ENCODE data around the gene BCR.

The BCR gene

DNA sequence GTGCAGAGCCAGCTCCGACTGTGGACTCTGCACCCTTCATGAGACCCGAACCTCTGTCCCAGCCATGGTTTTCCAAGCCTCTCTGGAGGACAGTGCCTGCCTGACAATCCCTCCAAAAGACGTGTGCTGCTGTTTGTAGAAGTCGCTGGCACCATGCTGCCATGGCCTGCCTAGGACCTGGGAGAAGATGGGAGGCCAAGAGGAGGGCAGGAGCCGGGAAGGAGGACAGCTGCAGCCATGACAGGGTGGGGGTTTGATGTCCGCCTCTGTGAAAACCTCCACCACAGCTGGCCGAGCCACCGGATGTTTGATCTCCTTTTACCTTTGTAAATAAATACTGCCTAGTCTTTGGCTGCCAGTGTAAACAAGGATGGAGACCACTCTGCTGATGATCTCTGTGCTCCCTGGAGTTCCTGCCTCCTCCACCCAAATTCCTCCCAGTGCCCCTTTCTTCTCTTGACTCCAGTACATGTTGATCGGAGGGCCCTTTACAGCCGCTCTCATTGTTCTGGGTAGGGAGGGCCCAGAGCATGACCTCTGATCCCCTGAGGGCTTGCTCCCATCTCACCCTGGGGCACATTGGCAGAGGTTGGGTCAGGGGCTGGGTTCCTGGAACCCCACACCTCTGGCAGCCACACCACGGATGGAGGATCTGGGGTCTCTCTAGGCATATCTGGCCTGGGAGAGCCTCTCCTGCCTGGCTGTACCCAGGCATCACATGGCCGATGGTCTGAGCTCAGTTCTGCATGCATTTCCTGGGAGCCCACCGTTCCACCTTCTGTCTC lies 66.9 kb downstream of the BCR start:
- DNase-seq = no peak

GRCh38 chr22:23248583-23248982 lies 68.3 kb downstream of the BCR start:
- no peak for DNase-seq

DNA sequence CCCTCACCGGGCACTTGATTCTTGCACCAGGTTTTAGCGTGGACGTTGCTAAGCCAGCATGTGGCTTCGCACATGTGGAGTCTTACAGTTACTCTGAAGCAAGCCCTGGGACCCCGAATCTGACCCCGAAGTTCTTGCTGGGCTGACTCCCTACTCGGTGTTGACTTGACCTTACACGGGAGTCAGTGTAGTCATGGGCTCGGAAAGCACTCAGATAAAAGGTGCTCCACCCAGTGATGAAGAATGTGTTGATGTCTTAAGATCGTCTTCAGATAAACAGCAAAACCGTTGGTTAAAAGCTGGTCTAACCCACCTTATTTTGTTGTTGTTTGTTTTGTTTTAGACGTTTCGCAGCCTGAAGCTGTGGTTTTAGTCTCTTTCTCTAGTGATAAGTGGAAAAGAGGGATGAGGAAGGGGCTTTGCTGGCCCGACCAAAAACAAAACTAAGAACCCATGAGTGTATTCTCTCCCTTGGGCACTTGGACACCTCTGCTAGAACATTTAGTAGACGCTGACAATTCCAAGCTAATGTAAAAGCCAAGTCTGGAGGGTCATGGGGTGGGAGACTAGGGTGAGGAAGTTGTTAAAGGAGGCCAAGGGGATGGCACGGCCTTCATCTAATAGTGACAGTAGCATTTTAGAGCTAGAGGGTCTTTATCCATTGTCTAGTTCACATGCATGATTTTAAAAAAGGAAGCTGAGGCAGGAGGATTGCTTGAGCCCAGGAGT lies 69.9 kb downstream of the BCR start:
- DNase-seq = no peak

DNA sequence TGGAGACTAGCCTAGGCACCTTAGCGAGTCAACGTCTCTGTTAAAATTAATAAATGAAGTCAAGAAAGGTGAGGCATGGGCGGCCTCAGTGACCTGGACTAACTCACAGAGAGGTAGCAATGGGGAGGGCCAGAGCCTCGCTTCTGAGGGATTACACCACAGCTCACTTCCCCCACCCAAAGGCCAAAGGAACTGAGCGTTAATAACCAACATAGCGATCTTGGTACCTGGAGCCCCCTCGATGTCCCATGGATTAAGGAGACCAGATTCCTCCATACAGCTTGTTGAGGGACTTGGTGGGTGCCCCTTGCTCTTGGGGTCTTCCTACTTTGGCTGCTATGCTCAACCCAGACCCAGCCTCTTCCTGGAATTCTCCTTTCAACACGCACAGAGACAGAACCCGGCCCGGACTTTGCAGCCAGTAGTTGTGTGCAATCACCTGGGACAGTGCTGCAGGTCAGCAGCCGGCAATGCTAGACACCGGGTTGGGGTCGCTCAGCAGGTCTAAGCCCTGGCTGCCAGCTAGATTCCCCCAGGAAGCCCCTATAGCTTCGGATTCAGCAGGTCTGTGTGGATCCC lies 70.6 kb downstream of the BCR start:
- no peak for DNase-seq

DNA sequence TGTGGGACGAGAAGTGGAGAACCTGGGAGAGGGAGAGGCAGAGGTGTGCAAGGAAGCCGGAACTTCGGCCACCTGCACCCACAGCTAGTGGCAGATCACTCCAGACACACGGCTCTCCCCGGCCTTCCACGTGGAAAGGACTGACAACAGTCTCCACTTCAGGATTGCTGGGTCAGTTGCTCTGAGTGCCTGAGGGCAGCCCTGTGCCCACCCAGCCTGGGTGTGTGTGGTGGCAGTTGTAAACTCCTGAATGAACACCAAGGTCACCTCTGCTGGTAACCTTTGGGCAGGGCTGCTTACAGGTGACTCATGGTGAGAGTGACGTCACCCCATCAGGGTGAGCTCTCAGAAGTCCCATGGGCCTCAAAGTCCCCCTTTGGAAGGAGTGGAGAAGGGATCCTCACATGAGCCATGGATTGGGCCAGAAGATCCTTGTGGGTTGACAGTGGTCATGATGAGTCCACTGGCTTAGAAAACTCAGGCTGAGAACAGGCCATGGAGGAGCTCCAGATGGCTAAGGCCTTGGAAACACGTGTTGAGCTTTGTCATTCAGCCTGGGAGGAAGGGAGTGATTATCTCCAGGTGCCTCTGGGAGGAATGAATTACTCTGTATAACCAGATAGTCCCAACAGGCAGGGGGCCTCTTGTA lies 71.3 kb downstream of the BCR start:
- no peak for DNase-seq

DNA sequence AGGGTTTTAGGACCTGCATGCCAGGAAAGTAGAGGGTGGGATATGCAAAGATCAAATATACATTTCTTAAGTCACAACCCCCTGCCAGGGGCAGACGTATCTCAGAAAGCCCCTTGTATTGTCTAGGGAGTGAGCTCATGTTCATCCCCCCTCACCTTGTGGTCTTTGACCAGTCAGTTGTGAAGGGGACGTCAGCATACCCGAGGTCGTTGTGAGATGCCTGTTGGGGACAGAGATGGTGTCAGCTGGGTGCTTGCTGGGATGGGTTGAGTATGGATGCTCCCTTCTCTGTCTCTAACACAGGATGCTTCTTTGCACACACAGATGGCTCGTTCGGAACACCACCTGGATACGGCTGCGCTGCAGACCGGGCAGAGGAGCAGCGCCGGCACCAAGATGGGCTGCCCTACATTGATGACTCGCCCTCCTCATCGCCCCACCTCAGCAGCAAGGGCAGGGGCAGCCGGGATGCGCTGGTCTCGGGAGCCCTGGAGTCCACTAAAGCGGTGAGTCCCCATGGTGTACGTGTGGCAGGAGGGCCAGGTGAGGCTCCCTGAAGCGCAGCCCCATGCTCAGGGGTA lies 73.3 kb downstream of the BCR start:
- no peak for DNase-seq

DNA sequence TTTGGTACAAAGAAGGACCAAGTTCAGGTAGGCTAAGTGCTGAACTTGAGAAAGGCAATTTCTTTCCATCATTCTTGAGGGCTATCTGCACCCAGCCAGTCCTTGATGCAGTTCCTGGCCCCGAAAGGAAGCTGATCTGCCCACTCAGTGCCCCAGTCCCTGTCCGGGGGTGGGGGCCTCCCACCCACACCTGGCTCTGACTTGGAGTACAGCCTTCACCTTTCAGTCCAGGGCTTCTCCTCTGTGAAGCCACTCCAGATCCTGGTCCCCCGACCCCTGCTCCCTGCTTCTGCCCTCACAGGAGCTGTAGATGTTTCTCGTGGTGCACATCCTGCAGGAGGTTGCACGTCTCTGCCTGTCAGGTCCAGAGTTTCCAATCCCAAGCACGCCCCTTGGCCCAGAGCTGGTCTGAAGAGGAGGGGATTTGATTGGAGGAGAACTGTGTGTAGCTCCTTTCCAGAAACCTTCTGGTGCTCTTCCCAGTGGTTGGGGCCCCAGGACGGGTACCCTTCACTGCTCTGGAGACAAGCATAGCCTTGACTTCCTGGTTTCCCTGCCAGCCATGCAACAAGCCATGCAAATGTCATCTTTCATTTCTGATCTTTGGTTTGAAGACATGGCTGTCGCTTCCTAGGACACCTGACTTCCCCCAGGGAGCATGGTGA lies 75.3 kb downstream of the BCR start:
- DNase-seq = no peak

DNA sequence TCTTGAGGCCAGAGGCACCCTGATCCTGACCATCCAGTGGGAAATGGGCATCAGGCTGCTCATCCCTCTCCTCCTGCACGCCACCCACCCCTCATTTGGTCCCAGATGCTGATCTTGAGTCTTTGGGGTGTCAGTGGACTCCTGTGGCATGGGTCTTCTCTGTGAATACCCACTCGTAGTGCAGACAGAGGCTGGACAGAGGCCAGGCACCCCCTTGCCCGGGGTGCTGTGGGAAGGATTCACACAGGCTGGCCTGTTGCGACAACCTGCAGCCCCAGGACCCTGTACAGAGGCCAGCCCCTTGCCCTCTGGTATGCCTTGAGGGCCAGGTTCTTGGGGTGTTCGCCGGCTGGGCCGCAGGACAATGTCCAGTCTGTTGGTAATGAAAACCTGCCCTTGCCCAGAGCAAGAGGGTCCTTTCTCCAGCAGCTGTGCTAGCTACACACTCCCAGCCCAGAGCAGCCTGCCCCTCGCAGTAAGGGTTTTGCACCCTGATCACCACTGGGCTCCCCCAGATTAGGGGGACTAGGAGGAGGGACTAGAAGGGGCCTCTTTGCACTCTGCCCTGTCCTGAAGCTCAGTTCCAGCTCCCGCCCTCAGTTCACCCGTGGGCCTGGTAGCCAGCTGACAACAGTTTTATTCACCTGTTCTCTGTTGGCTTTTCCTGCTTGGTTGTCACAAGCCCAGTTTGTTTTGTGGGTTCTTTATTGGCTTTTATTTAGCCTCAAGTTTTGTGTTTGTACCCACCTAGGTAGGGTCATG lies 76.0 kb downstream of the BCR start:
- DNase-seq = no peak

DNA sequence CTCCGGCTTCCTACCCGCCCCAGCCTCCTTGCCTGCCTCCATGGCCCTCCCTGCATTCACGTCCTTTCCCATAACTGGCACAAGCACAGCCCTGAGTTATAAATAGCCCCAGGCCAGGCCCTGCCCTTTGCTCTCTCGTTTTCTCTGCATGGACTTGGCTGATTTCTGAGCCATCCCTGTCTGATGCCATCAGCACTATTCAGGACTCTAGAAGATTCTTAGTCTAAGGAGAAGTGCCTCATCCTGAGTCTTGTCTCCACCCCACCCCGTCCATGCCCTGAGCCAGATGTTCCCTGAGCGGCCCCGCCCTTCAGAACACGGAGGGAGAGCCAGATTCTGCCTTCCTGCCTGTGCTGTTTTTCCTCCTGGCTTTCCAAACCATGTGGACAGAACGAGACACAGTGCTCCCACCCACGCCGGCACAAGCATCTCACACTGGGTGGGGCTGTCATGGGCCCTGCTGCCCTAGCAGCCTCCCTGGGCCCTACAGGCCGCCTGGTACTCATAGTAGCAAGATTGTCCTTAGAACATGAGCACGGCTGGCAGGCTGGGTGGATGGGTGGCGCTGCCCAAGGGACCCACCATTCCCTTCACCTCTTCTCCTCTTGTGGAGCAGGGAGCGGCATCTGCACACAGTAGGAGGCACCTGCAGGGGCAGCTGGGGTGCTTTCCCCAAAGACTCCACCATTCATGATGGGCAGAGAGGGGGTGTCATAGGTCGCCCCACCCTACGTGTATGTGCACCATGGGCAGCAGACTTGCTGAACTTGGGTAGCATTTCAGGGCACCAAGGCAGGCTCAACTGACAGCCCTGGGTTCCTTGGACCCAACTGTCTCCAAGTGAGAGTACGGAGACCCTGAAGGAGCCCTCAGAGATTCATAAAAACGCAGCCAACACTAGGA lies 76.9 kb downstream of the BCR start:
- DNase-seq = no peak

- no peak for DNase-seq
Measured at GRCh38 chr22:23257889-23258825, 77.8 kb downstream of the BCR start.

- DNase-seq = no peak
Measured at GRCh38 chr22:23258826-23259170, 78.5 kb downstream of the BCR start.

DNA sequence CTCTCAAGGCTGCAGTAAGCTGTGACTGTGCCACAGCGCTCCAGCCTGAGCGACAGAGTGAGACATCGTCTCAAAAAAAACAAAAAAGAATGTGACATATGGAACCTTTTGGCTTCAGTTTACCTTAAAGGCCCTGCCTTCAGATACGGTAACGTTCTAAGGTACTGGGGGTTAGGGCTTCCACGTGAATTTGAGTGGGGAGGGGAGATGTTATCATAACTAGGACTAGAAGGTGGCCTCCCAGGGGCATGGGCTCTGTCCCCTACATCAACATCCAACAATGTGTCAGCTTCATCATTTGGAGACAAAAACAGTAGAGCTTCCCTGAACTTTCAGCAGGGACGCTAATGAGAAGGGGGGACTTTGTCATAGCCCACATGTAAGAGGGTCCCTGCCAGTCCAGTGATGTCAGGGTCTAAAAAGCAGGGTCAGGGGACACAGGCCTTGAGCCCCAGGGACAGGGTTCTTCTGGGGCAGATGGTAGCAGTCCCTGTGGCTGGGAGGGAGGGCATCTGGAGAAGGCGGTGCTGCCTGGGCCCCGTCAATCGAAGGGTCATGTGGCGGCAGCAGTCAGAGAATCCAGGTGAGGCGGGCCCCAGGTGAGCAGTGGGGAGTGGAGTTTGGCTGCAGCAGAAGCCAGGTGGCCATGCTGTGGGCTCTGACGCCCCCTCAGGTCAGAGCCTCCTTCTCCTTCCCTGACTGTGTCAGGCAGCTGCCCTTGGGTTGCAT lies 79.8 kb downstream of the BCR start:
- no peak for DNase-seq

- DNase-seq = no peak
Measured at GRCh38 chr22:23260645-23261581, 80.6 kb downstream of the BCR start.

DNA sequence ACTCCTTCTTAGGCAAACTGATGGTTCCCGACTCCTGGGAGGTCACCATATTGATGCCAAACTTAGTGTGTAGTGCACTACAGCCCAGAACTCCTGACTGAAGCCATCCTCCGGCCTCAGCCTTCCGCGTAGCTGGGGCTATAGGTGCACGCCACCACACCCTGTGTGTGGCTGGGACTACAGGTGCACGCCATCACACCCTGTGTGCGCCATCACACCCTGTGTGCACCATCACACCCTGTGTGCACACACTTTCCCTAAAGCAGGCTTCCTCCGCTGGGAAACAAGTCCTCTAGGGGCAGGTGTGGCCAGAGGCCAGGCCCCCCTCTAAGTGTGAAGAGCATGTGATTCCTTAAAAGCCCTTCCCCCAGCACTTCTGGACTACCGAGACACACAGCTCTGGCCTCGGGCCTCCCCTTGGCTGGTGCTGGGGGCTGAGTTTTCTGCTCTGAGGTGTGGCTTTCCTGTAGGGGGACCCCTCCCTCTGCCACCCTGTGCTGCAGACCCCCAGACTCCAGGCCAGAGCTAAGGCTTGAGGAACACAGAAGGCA lies 81.7 kb downstream of the BCR start:
- no peak for DNase-seq

DNA sequence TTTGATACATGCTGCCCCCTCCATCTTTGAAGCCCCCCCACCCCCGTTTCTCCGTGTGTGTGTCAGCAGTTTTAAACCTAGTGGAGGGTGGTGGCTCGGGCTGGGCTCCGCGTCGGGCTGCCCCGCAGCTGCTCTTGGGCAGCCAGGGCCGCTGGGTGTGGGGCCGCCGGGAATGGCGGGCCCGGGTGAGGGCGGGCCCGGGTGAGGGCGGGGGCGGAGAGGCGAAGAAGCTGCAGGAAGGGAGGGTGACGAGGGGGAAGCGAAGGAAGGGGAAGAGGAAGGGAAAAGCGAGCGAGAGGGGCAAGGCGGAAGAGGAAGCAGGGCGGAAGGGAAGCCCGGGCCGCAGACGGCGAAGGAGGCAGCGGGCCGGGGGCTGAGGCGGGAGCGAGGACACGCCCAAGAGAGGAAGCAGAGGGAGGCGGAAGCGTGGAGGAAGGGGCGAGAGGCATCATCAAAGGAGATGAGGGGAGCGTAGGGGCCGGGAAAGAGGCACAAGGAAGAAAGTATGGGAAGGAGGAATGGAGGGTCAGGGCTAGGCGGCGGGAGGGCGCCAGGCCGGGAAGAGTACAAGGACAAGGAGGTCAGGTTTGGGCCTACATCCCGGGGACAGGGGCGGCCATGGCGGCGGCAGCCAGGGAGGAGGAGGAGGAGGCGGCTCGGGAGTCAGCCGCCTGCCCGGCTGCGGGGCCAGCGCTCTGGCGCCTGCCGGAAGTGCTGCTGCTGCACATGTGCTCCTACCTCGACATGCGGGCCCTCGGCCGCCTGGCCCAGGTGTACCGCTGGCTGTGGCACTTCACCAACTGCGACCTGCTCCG lies 82.4 kb downstream of the BCR start:
- no peak for DNase-seq

All from hematopoietic multipotent progenitor cell treated with erythropoietin and hydrocortisone succinate and interleukin-3 and kit ligand, for 8 days (in vitro differentiated cells).